ENCODE results near the gene SLC7A1.

SLC7A1 gene

GRCh38 chr13:29516012-29516411 lies 79.5 kb downstream of the SLC7A1 start:
- H3K4me3 ChIP-seq (replicated peaks; ENCODE audit: low read depth, low read length): no peak overlapping the region
- DNase-seq (ENCODE audit: extremely low read depth, low read depth): no peak
- TF ChIP-seq CTCF (IDR thresholded peaks at IDR 0.05; ENCODE audit: low read depth, low read length, missing control alignments): no peak

- TF ChIP-seq CTCF (IDR thresholded peaks at IDR 0.05; ENCODE audit: low read depth, low read length, missing control alignments): no peak
- H3K4me3 ChIP-seq (replicated peaks; ENCODE audit: low read depth, low read length): no peak overlapping the region
- no peak for DNase-seq (ENCODE audit: extremely low read depth, low read depth)
These were observed 80.1 kb downstream of the SLC7A1 start for GRCh38 chr13:29515372-29515771.

- DNase-seq (ENCODE audit: extremely low read depth, low read depth): no peak
- TF ChIP-seq CTCF (IDR thresholded peaks at IDR 0.05; ENCODE audit: low read depth, low read length, missing control alignments): no peak
- H3K4me3 ChIP-seq (replicated peaks; ENCODE audit: low read depth, low read length): no peak overlapping the region
These were observed 80.7 kb downstream of the SLC7A1 start for GRCh38 chr13:29514720-29515310.

GRCh38 chr13:29513981-29514719 lies 81.3 kb downstream of the SLC7A1 start:
- TF ChIP-seq CTCF (IDR thresholded peaks at IDR 0.05; ENCODE audit: low read depth, low read length, missing control alignments): no peak

GRCh38 chr13:29513002-29513980 lies 82.2 kb downstream of the SLC7A1 start:
- TF ChIP-seq CTCF (IDR thresholded peaks at IDR 0.05; ENCODE audit: low read depth, low read length, missing control alignments): no peak
- no peak for DNase-seq (ENCODE audit: extremely low read depth, low read depth)
- no peak overlapping the region for H3K4me3 ChIP-seq (replicated peaks; ENCODE audit: low read depth, low read length)

More at GRCh38 chr13:29513981-29514719, 81.3 kb downstream of the SLC7A1 start:
- no peak for DNase-seq (ENCODE audit: extremely low read depth, low read depth)
- H3K4me3 ChIP-seq (replicated peaks; ENCODE audit: low read depth, low read length): no peak overlapping the region

- no peak for TF ChIP-seq CTCF (IDR thresholded peaks at IDR 0.05; ENCODE audit: low read depth, low read length, missing control alignments)
- DNase-seq (ENCODE audit: extremely low read depth, low read depth): no peak
- H3K4me3 ChIP-seq (replicated peaks; ENCODE audit: low read depth, low read length): no peak overlapping the region
These were observed 83.5 kb downstream of the SLC7A1 start for GRCh38 chr13:29511980-29512379.
